ENCODE data around the gene DGAT2.

GRCh38 chr11:75834728-75835127, 66.2 kb downstream of the DGAT2 start:
- no peak for TF ChIP-seq CTCF (IDR thresholded peaks at IDR 0.05)
- TF ChIP-seq POLR2A (IDR thresholded peaks at IDR 0.05) = no peak

All from Peyer's patch (tissue), 4 donors.